CD4-positive, alpha-beta memory T cell (primary cell): Measurements from ENCODE around the gene GPC5. TPM values are rescaled to one million over a fixed set of nuclear protein-coding genes. Genes with fewer than 3 reads are reported as not detected.

Experiments used
- CTCF ChIA-PET: fragments of 350-600 bp; sonication (Branson Sonifier 250); formaldehyde crosslinking; loops from one replicate; lab custom pipeline; 2021; ENCODE audit warnings: inconsistent platforms; ENCODE audit not compliant: partially characterized antibody; lab: Charles Lee
- POLR2A ChIA-PET: fragments of 350-600 bp; sonication (Branson Sonifier 250); formaldehyde crosslinking; loops from one replicate; lab custom pipeline; 2021; ENCODE audit not compliant: partially characterized antibody; lab: Charles Lee
- DNase-seq, 5 donors: peaks; one replicate each; pipeline versions ENCODE4 v3.0.0 to v3.0.0-alpha.2; 2020 to 2022; ENCODE audit warnings: mixed read lengths in 1 of 5
- H3K27ac ChIP-seq: one replicate; pipeline ENCODE4 v1.7.0; 2013; ENCODE audit warnings: low read depth, low read length
- H3K27me3 ChIP-seq: 2 replicates; pipeline ENCODE4 v1.7.0; 2013; ENCODE audit warnings: mild to moderate bottlenecking, low read length, moderate library complexity; ENCODE audit not compliant: insufficient read depth
- H3K36me3 ChIP-seq: 2 replicates; pipeline ENCODE4 v1.7.0; 2013; ENCODE audit warnings: mild to moderate bottlenecking, low read length, moderate library complexity; ENCODE audit not compliant: insufficient read depth
- H3K4me1 ChIP-seq: 2 replicates; pipeline ENCODE4 v1.7.0; 2013; ENCODE audit warnings: mild to moderate bottlenecking, low read length, moderate library complexity; ENCODE audit not compliant: insufficient read depth
- H3K4me3 ChIP-seq, 2 donors: one replicate each; pipeline ENCODE4 v1.7.0; 2013; ENCODE audit warnings: low read length in 2 of 2, mild to moderate bottlenecking in 1 of 2
- H3K9me3 ChIP-seq, 2 donors: one replicate each; pipeline ENCODE4 v1.7.0; 2013; ENCODE audit warnings: low read length in 2 of 2, control low read depth in 1 of 2; ENCODE audit not compliant: control insufficient read depth in 1 of 2
- H3K27ac Mint-ChIP-seq, 7 donors: one replicate each; pipeline ENCODE4 v1.8.0; 2020 to 2021; ENCODE audit warnings: mixed read lengths in 7 of 7, mild to moderate bottlenecking in 6 of 7, inconsistent platforms in 3 of 7, moderate library complexity in 3 of 7
- H3K27me3 Mint-ChIP-seq, 2 donors: one replicate each; pipeline ENCODE4 v1.8.0; 2020 to 2021; ENCODE audit warnings: mixed read lengths in 2 of 2
- H3K36me3 Mint-ChIP-seq, 2 donors: one replicate each; pipeline ENCODE4 v1.8.0; 2020 to 2021; ENCODE audit warnings: mixed read lengths in 2 of 2, inconsistent platforms in 1 of 2, mild to moderate bottlenecking in 1 of 2
- H3K4me1 Mint-ChIP-seq, 4 donors: one replicate each; pipeline ENCODE4 v1.8.0; 2020 to 2021; ENCODE audit warnings: mixed read lengths in 4 of 4, mild to moderate bottlenecking in 1 of 4
- H3K4me3 Mint-ChIP-seq, 8 donors: one replicate each; pipeline ENCODE4 v1.8.0; 2020 to 2021; ENCODE audit warnings: mixed read lengths in 8 of 8, mild to moderate bottlenecking in 7 of 8, moderate library complexity in 6 of 8, inconsistent platforms in 3 of 8
- H3K9me3 Mint-ChIP-seq, 8 donors: one replicate each; pipeline ENCODE4 v1.8.0; 2020 to 2021; ENCODE audit warnings: mixed read lengths in 8 of 8, mild to moderate bottlenecking in 5 of 8, inconsistent platforms in 3 of 8, moderate library complexity in 1 of 8
- intact Hi-C: fragments of 100-400 bp; cut with micrococcal nuclease; formaldehyde crosslinking; loops from one replicate; pipeline ENCODE4 v1.15.1; 2023
- polyA plus RNA-seq, 2 donors: library from polyadenylated mRNA; unstranded; fragments of 300-500 nt; fragmentation: Illumina TruSeq; gene quantifications; one replicate each; pipeline ENCODE4 v1.2.3, GENCODE V29; 2021
- total RNA-seq, 2 experiments: library from RNA; stranded (reverse); gene quantifications; one replicate each; pipeline ENCODE4 v1.2.3, GENCODE V29; 2021

The GPC5 gene
- total and polyA plus RNA-seq, 4 experiments from 2014 or later, result 0.14 TPM; not detected in 3

DNA sequence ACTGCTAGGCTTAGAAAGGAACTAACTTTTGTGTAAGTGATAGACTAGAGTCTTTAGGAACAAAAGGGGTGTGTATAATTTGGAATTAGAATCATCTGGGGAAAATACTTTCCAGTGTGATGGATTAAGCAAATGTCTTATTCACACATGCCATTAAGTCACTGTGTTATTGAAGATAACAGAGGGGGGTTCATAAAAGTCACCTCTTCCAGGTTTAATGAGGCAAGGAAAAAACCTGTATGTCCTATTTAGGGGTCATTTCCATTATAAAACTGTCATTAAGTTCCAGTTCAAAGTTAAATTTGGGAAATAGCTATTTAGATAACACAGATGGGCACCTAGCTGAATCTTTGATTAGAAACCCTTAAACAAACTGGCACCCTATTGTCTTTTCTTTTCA is 1323.2 kb downstream of the GPC5 start:
- no peaks in the 10 kb centered on the region for H3K27me3 Mint-ChIP-seq
- H3K9me3 Mint-ChIP-seq, result peaks cover 0 to 2% (median under 1%) of the 10 kb centered on the region in 8 donors
- H3K27ac ChIP-seq, result no peak overlapping the region
- H3K4me3 ChIP-seq, result no peak overlapping the region
- intact Hi-C loops, result no loop called here
- no peaks in the 10 kb centered on the region for H3K4me1 Mint-ChIP-seq
- H3K27ac Mint-ChIP-seq, result no peak overlapping the region
- ChIA-PET POLR2A (no interaction called here), CTCF (no interaction called here)
- no peaks in the 10 kb centered on the region for H3K27me3 ChIP-seq
- no peak for DNase-seq
- H3K36me3 Mint-ChIP-seq, result no peaks in the 10 kb centered on the region
- H3K36me3 ChIP-seq, result no peaks in the 10 kb centered on the region
- H3K9me3 ChIP-seq, result no peaks in the 10 kb centered on the region
- no peaks in the 10 kb centered on the region for H3K4me1 ChIP-seq
- no peak overlapping the region for H3K4me3 Mint-ChIP-seq

- Histone ChIP-seq H3K27me3 (no peaks in the 10 kb centered on the region), H3K27ac (no peak overlapping the region), H3K4me1 (no peaks in the 10 kb centered on the region), H3K36me3 (no peaks in the 10 kb centered on the region), H3K4me3 (no peak overlapping the region), H3K9me3 (no peaks in the 10 kb centered on the region)
- ChIA-PET CTCF (no interaction called here), POLR2A (no interaction called here)
- no peaks in the 10 kb centered on the region for H3K36me3 Mint-ChIP-seq
- intact Hi-C loops, result no loop called here
- H3K4me1 Mint-ChIP-seq, result no peaks in the 10 kb centered on the region
- DNase-seq, result no peak
- no peak overlapping the region for H3K27ac Mint-ChIP-seq
- peaks cover 0 to 6% (median 0%) of the 10 kb centered on the region in 8 donors for H3K9me3 Mint-ChIP-seq
- no peak overlapping the region for H3K4me3 Mint-ChIP-seq
- no peaks in the 10 kb centered on the region for H3K27me3 Mint-ChIP-seq
Measured at GRCh38 chr13:92727118-92727517, 1328.7 kb downstream of the GPC5 start.

DNA sequence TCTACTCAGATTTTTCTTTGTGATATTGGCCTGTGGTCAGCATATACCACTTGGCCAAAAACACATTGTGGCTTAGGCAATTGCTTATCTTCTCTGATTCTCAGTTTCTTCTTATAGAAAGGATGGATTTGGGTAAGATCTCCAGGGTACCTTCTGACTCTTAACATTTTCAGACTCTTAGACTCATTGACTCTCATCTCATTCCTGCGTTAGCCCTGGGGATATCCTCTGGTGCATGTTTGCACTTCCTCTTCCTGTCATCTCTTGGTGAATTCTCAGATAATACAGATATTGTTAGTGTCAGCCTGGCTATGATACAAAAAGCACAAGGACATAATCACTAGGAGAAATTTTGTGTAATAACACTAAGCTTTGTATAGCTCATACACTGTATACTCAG is 1335.6 kb downstream of the GPC5 start:
- Histone ChIP-seq H3K9me3 (no peaks in the 10 kb centered on the region), H3K27me3 (no peaks in the 10 kb centered on the region), H3K36me3 (no peaks in the 10 kb centered on the region), H3K4me3 (no peak overlapping the region), H3K27ac (no peak overlapping the region), H3K4me1 (no peaks in the 10 kb centered on the region)
- ChIA-PET POLR2A (no interaction called here), CTCF (no interaction called here)
- intact Hi-C loops, result no loop called here
- Mint-ChIP-seq H3K4me1 (no peaks in the 10 kb centered on the region), H3K27ac (no peak overlapping the region), H3K27me3 (no peaks in the 10 kb centered on the region), H3K9me3 (peaks cover 0 to 3% (median 0%) of the 10 kb centered on the region in 8 donors), H3K4me3 (no peak overlapping the region), H3K36me3 (no peaks in the 10 kb centered on the region)
- no peak for DNase-seq

DNA sequence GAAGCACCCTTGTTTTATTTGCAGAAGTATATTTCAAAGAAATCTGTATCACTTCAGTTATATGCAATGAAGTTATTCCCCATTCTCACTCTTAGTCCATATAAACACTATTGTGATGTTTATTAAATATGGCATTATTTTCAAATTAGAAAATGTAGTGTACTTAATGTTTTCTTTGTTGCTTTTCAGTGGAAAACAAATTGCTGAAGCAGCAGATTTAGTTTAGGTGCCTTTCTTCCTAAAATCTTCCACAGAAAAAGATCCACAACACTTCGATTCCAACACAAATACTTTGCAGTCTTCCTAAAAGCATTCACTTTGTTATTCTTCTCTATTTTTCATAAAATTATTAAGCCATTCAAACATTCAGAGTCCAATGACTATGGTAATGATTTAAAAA is 1336.1 kb downstream of the GPC5 start:
- H3K27me3 Mint-ChIP-seq, result no peaks in the 10 kb centered on the region
- no peaks in the 10 kb centered on the region for H3K36me3 Mint-ChIP-seq
- no peak overlapping the region for H3K4me3 Mint-ChIP-seq
- Histone ChIP-seq H3K9me3 (no peaks in the 10 kb centered on the region), H3K4me1 (no peaks in the 10 kb centered on the region), H3K36me3 (no peaks in the 10 kb centered on the region), H3K4me3 (no peak overlapping the region), H3K27ac (no peak overlapping the region), H3K27me3 (no peaks in the 10 kb centered on the region)
- H3K27ac Mint-ChIP-seq, result no peak overlapping the region
- H3K4me1 Mint-ChIP-seq, result no peaks in the 10 kb centered on the region
- peaks cover 0 to 3% (median 0%) of the 10 kb centered on the region in 8 donors for H3K9me3 Mint-ChIP-seq
- intact Hi-C loops, result no loop called here
- DNase-seq, result no peak
- CTCF ChIA-PET, result no interaction called here
- POLR2A ChIA-PET, result no interaction called here

DNA sequence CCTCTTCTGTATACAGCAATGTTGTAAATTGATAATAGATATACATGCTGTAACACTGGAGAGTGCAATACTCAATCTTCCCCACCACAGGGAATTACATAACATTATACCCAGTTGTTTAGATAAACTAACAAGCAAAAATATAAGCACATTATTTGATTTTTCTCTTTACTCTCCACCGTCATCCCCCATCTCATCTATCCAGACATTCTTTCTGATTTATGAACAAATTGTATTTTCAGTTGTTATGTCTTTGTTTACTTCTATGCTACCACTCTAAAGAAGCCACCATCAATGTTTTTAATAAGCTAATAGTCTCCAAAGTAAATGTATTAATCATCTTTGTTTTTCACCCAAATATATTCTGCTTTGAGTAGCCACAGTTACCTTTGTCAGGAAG is 1337.5 kb downstream of the GPC5 start:
- DNase-seq, result no peak
- no peaks in the 10 kb centered on the region for H3K9me3 ChIP-seq
- no peak overlapping the region for H3K27ac ChIP-seq
- H3K4me1 Mint-ChIP-seq, result no peaks in the 10 kb centered on the region
- no peaks in the 10 kb centered on the region for H3K36me3 Mint-ChIP-seq
- intact Hi-C loops, result no loop called here
- ChIA-PET POLR2A (no interaction called here), CTCF (no interaction called here)
- H3K27me3 Mint-ChIP-seq, result no peaks in the 10 kb centered on the region
- H3K27ac Mint-ChIP-seq, result no peak overlapping the region
- H3K4me3 ChIP-seq, result no peak overlapping the region
- no peak overlapping the region for H3K4me3 Mint-ChIP-seq
- H3K9me3 Mint-ChIP-seq, result peaks cover 0 to 8% (median 0%) of the 10 kb centered on the region in 8 donors
- no peaks in the 10 kb centered on the region for H3K4me1 ChIP-seq
- no peaks in the 10 kb centered on the region for H3K36me3 ChIP-seq
- H3K27me3 ChIP-seq, result no peaks in the 10 kb centered on the region

GRCh38 chr13:92739306-92739818 is 1340.9 kb downstream of the GPC5 start:
- no peaks in the 10 kb centered on the region for H3K27me3 ChIP-seq
- Mint-ChIP-seq H3K27ac (no peak overlapping the region), H3K4me1 (no peaks in the 10 kb centered on the region), H3K27me3 (no peaks in the 10 kb centered on the region), H3K4me3 (no peak overlapping the region), H3K36me3 (no peaks in the 10 kb centered on the region), H3K9me3 (peaks cover 0 to 8% (median under 1%) of the 10 kb centered on the region in 8 donors)
- ChIA-PET POLR2A (no interaction called here), CTCF (no interaction called here)
- no peaks in the 10 kb centered on the region for H3K9me3 ChIP-seq
- no peaks in the 10 kb centered on the region for H3K36me3 ChIP-seq
- no peaks in the 10 kb centered on the region for H3K4me1 ChIP-seq
- no peak overlapping the region for H3K4me3 ChIP-seq
- no peak for DNase-seq
- intact Hi-C loops, result no loop called here
- H3K27ac ChIP-seq, result no peak overlapping the region

- intact Hi-C loops, result no loop called here
- Histone ChIP-seq H3K27ac (no peak overlapping the region), H3K36me3 (no peaks in the 10 kb centered on the region), H3K27me3 (no peaks in the 10 kb centered on the region), H3K4me3 (no peak overlapping the region), H3K9me3 (no peaks in the 10 kb centered on the region), H3K4me1 (no peaks in the 10 kb centered on the region)
- Mint-ChIP-seq H3K4me1 (no peaks in the 10 kb centered on the region), H3K9me3 (peaks cover 0 to 8% (median 0%) of the 10 kb centered on the region in 8 donors), H3K27ac (no peak overlapping the region), H3K4me3 (no peak overlapping the region), H3K27me3 (no peaks in the 10 kb centered on the region), H3K36me3 (no peaks in the 10 kb centered on the region)
- ChIA-PET POLR2A (no interaction called here), CTCF (no interaction called here)
- no peak for DNase-seq
Measured at GRCh38 chr13:92743992-92744391, 1345.6 kb downstream of the GPC5 start.

DNA sequence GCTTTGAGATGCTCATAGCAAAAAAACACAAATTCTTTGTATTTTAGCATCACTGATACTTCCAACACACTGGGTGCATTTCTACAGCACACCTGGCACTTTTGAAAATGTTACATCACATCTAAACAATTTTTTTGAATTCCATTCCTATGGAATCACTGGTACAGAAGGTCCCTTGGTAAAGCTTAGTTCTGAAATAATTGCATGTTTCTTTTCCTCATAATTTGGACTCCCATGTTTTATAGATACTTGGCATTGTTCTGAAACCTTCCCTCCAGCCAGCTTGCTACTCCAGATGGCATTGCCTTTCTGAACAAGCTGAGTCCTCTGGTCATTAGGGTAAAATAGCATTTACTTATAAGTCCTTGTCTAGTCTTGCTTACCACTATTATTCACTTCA is 1346.8 kb downstream of the GPC5 start:
- peaks cover 0 to 2% (median 0%) of the 10 kb centered on the region in 8 donors for H3K9me3 Mint-ChIP-seq
- POLR2A ChIA-PET, result no interaction called here
- H3K4me1 Mint-ChIP-seq, result no peaks in the 10 kb centered on the region

More for the DNA sequence above, 1346.8 kb downstream of the GPC5 start:
- no peak overlapping the region for H3K27ac Mint-ChIP-seq
- CTCF ChIA-PET, result no interaction called here
- no peak for DNase-seq
- H3K4me1 ChIP-seq, result no peaks in the 10 kb centered on the region
- H3K36me3 ChIP-seq, result no peaks in the 10 kb centered on the region
- no peaks in the 10 kb centered on the region for H3K27me3 Mint-ChIP-seq
- no peaks in the 10 kb centered on the region for H3K36me3 Mint-ChIP-seq
- H3K4me3 ChIP-seq, result no peak overlapping the region
- no peak overlapping the region for H3K4me3 Mint-ChIP-seq
- H3K27me3 ChIP-seq, result no peaks in the 10 kb centered on the region
- intact Hi-C loops, result no loop called here
- H3K9me3 ChIP-seq, result no peaks in the 10 kb centered on the region
- no peak overlapping the region for H3K27ac ChIP-seq
